Endothelial cell of umbilical vein (primary cell): ENCODE measurements around the gene ESPN. TPM values are rescaled to one million over a fixed set of nuclear protein-coding genes. Genes with fewer than 3 reads are reported as not detected.

ENCODE experiments used
- BruUV-seq: library from RNA; stranded (reverse); fragments of 400-500 nt; replicated peaks from 2 replicates; lab custom pipeline; 2021; lab: Mats Ljungman, UMichigan
- CTCF ChIA-PET: fragments of 300-600, 350-600 bp; sonication (Branson Sonifier 250); formaldehyde crosslinking; loops from one replicate; lab custom pipeline; 2021; ENCODE audit warnings: antibody characterized with exemption, inconsistent platforms; lab: Charles Lee
- POLR2A ChIA-PET: fragments of 300-600, 350-600 bp; sonication (Branson Sonifier 250); formaldehyde crosslinking; loops from one replicate; lab custom pipeline; 2021; ENCODE audit warnings: antibody characterized with exemption, inconsistent platforms; lab: Charles Lee
- DNase-seq: peaks from one replicate; pipeline ENCODE4 v3.0.0-alpha.2; 2011; ENCODE audit warnings: low read depth, low spot score
- FAIRE-seq: peaks from 2 replicates; lab custom pipeline; 2011; peaks lifted over from hg19 to GRCh38; lab: Jason Lieb, UNC
- H2AFZ ChIP-seq: 2 replicates; pipeline ENCODE4 v1.6.0; 2012; ENCODE audit warnings: low read depth, low read length, control low read depth, inconsistent platforms
- H3K27ac ChIP-seq: 2 replicates; pipeline ENCODE4 v1.5.1; 2011; ENCODE audit warnings: low read depth, mild to moderate bottlenecking, control low read depth, low read length, moderate library complexity; ENCODE audit not compliant: insufficient read depth
- H3K27me3 ChIP-seq, 2 experiments: 2 replicates each; pipeline versions ENCODE4 v1.6.0 to v1.6.1; 2011; ENCODE audit warnings: low read length in 2 of 2, mixed read lengths in 1 of 2; ENCODE audit not compliant: control insufficient read depth in 2 of 2, insufficient read depth in 2 of 2
- H3K36me3 ChIP-seq, 2 experiments: 2 replicates in 1 of 2; 3 replicates in 1 of 2; pipeline ENCODE4 v1.5.1; 2011; ENCODE audit warnings: low read length in 2 of 2, mild to moderate bottlenecking in 1 of 2, moderate library complexity in 1 of 2; ENCODE audit not compliant: control insufficient read depth in 2 of 2, insufficient read depth in 2 of 2; ENCODE audit errors: extremely low read depth in 1 of 2
- H3K4me1 ChIP-seq: 3 replicates; pipeline ENCODE4 v1.5.1; 2011; ENCODE audit warnings: mild to moderate bottlenecking, low read length; ENCODE audit not compliant: control insufficient read depth, insufficient read depth; ENCODE audit errors: extremely low read depth
- H3K4me2 ChIP-seq: 2 replicates; pipeline ENCODE4 v1.6.1; 2011; ENCODE audit warnings: low read length, control low read depth, mixed read lengths; ENCODE audit not compliant: insufficient read depth
- H3K4me3 ChIP-seq, 3 experiments: fragments of 200-600 bp in 1 of 3; sonication (generic), shearing (Covaris generic) in 1 of 3; replicated peaks in 1 of 3; 2 replicates each; pipeline ENCODE4 v1.5.1; 2011 to 2016; ENCODE audit warnings: control low read depth in 3 of 3, low read length in 3 of 3, mild to moderate bottlenecking in 2 of 3, inconsistent platforms in 1 of 3, low read depth in 1 of 3, moderate library complexity in 1 of 3; ENCODE audit not compliant: insufficient read depth in 1 of 3
- H3K79me2 ChIP-seq: 2 replicates; pipeline ENCODE4 v1.6.0; 2012; ENCODE audit warnings: low read length, inconsistent platforms; ENCODE audit not compliant: control insufficient read depth, insufficient read depth
- H3K9ac ChIP-seq: replicated peaks from 2 replicates; pipeline ENCODE3; 2011; ENCODE audit warnings: low read length, control low read depth; ENCODE audit not compliant: insufficient read depth; ENCODE audit errors: extremely low read depth
- H3K9me1 ChIP-seq: replicated peaks from 3 replicates; pipeline ENCODE4 v1.6.0; 2011; ENCODE audit warnings: mild to moderate bottlenecking, low read length; ENCODE audit not compliant: control insufficient read depth, insufficient read depth; ENCODE audit errors: extremely low read depth
- H3K9me3 ChIP-seq: replicated peaks from 2 replicates; pipeline ENCODE4 v1.5.1; 2012; ENCODE audit warnings: low read length, inconsistent platforms; ENCODE audit not compliant: control insufficient read depth, insufficient read depth
- H4K20me1 ChIP-seq: replicated peaks from 2 replicates; pipeline ENCODE3; 2011; ENCODE audit warnings: mild to moderate bottlenecking, low read length; ENCODE audit not compliant: control insufficient read depth, insufficient read depth; ENCODE audit errors: extremely low read depth
- CTCF ChIP-seq, 2 donors: IDR thresholded peaks; 1 replicate in 1 of 2; 2 replicates in 1 of 2; pipeline ENCODE4 v1.5.1; 2011; ENCODE audit warnings: low read length in 2 of 2, mild to moderate bottlenecking in 2 of 2, moderate library complexity in 2 of 2, control low read depth in 1 of 2, inconsistent platforms in 1 of 2, low read depth in 1 of 2; ENCODE audit not compliant: insufficient read depth in 1 of 2; ENCODE audit errors: extremely low read depth in 1 of 2
- EZH2 ChIP-seq: IDR thresholded peaks from 2 replicates; pipeline ENCODE4 v1.6.1; 2012; ENCODE audit warnings: borderline replicate concordance, low read depth, mild to moderate bottlenecking, moderate library complexity, low read length, inconsistent platforms; ENCODE audit not compliant: severe bottlenecking
- FOS ChIP-seq: IDR thresholded peaks from 2 replicates; pipeline ENCODE4 v1.6.1; 2011; ENCODE audit warnings: mild to moderate bottlenecking, low read length, moderate library complexity, borderline replicate concordance; ENCODE audit not compliant: insufficient read depth
- GATA2 ChIP-seq: IDR thresholded peaks from 2 replicates; pipeline ENCODE4 v1.7.0; 2011; ENCODE audit warnings: low read depth, mild to moderate bottlenecking, moderate library complexity, mixed read lengths, low read length; ENCODE audit not compliant: insufficient read length, insufficient read depth
- JUN ChIP-seq: IDR thresholded peaks from 2 replicates; pipeline ENCODE4 v1.6.1; 2011; ENCODE audit warnings: borderline replicate concordance, low read depth; ENCODE audit not compliant: insufficient read length, insufficient read depth
- MAX ChIP-seq: IDR thresholded peaks from 2 replicates; pipeline ENCODE4 v1.6.1; 2011; ENCODE audit not compliant: insufficient read depth, insufficient read length
- MYC ChIP-seq: IDR thresholded peaks from one replicate; pipeline ENCODE4 v1.6.1; 2011; ENCODE audit warnings: mild to moderate bottlenecking, low read depth, low read length
- POLR2A ChIP-seq: IDR thresholded peaks from 2 replicates; pipeline ENCODE4 v1.6.1; 2012; ENCODE audit warnings: low read depth, mild to moderate bottlenecking, control low read depth, low read length
- POLR2AphosphoS5 ChIP-seq: IDR thresholded peaks from 2 replicates; pipeline ENCODE4 v1.6.1; 2012; ENCODE audit warnings: low read depth, mild to moderate bottlenecking, control low read depth, low read length, moderate library complexity; ENCODE audit not compliant: insufficient read depth
- dilution Hi-C: fragments of 300-500 bp; cut with MboI; formaldehyde crosslinking; loops from one replicate; pipeline ENCODE4 v1.15.0; 2019; ENCODE audit warnings: low sequenced_read_pairs; ENCODE audit not compliant: extremely low pct_ligation_motif_present
- intact Hi-C: fragments of 100-400 bp; cut with micrococcal nuclease; formaldehyde crosslinking; loops from one replicate; pipeline ENCODE4 v1.10.0; 2022
- polyA plus RNA-seq, 4 experiments: library from polyadenylated mRNA; depleted of rRNA in 3 of 4; stranded (reverse) in 3 of 4; unstranded in 1 of 4; fragments of >200 nt; gene quantifications; 2 replicates each; pipeline versions ENCODE4 v1.2.1 to v1.2.3, GENCODE V29; 2011 to 2012; ENCODE audit warnings: missing spikeins in 1 of 4
- total RNA-seq: library from RNA; stranded (reverse); gene quantifications from 2 replicates; pipeline ENCODE4 v1.2.3, GENCODE V29; 2021

ESPN gene
- total and polyA plus RNA-seq, 2 donors (not counting 3 experiments of a cell fraction or from before 2014, with no cell fraction given) = 0.54 to 0.71 TPM

DNA sequence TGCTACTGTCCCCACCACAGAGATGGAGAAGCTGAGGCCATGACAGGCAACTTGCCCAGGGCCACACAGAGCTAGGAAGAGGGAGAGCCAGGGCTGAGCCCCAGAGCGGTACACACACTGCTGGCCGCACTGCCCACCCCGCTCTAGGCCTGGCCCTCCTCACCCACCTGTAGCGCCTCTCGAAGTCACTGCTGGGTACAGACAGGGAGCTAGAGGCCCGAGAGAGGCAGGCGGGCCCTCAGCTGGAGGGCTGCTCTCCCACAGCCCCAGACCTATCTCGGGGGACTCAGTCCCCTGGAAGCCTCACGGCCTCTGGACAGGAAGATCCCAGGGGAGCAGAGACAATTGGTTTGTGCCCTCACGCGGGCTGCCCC is 84.2 kb downstream of the ESPN start:
- intact Hi-C loops (no loop called here), dilution Hi-C loops (no loop called here)
- H3K4me2 ChIP-seq = no peak overlapping the region
- no peaks in the 10 kb centered on the region for H3K27me3 ChIP-seq
- H3K79me2 ChIP-seq = no peaks in the 10 kb centered on the region
- POLR2A ChIA-PET = no interaction called here
- no TSS peak for BruUV-seq
- no peak overlapping the region for H2AFZ ChIP-seq
- no peak overlapping the region for H3K9ac ChIP-seq
- no peaks in the 10 kb centered on the region for H4K20me1 ChIP-seq
- DNase-seq = no peak
- no peaks in the 10 kb centered on the region for H3K36me3 ChIP-seq
- CTCF ChIA-PET = interaction anchor here (1.5 kb wide), 1 partner anchor 14 kb away, joined by 9 read pairs; no protein-coding TSS in a partner anchor
- TF ChIP-seq POLR2AphosphoS5 (no peak), EZH2 (no peak), CTCF (IDR thresholded peaks at IDR 0.05; ENCODE audit: extremely low read depth in 1 of 2, insufficient read depth in 1 of 2, low read depth in 1 of 2, low read length in 2 of 2) (no peak), MAX (no peak), JUN (no peak), POLR2A (no peak), FOS (no peak), GATA2 (no peak), MYC (no peak)
- no peaks in the 10 kb centered on the region for H3K9me3 ChIP-seq
- FAIRE-seq = no peak
- no peak overlapping the region for H3K4me3 ChIP-seq
- H3K27ac ChIP-seq = no peak overlapping the region
- no peaks in the 10 kb centered on the region for H3K9me1 ChIP-seq
- H3K4me1 ChIP-seq = no peaks in the 10 kb centered on the region
